GM21723 (cell line): ENCODE measurements around the gene BCAR1.
"Not testable (repeated sequence)": the region's sequence is repeated elsewhere in the genome, so short reads cannot be mapped to it uniquely, and the experiment has no call there.

Source experiments
- ATAC-seq: cut with Tn5 transposase; IDR thresholded peaks from one replicate; pipeline ENCODE4 v1.9.1; 2021; ENCODE audit warnings: mild to moderate bottlenecking, moderate library complexity; ENCODE audit not compliant: unreplicated experiment

BCAR1 gene

GRCh38 chr16:75205961-75206748, 45.3 kb downstream of the BCAR1 start:
- ATAC-seq: not testable (repeated sequence)

- not testable (repeated sequence) for ATAC-seq
Measured at GRCh38 chr16:75205438-75205837, 46.0 kb downstream of the BCAR1 start.

GRCh38 chr16:75204905-75205304, 46.5 kb downstream of the BCAR1 start:
- not testable (repeated sequence) for ATAC-seq

- ATAC-seq: no peak
Measured at GRCh38 chr16:75204410-75204758, 47.0 kb downstream of the BCAR1 start.

GRCh38 chr16:75203667-75204409, 47.6 kb downstream of the BCAR1 start:
- ATAC-seq: no peak

GRCh38 chr16:75203096-75203495, 48.3 kb downstream of the BCAR1 start:
- no peak for ATAC-seq

GRCh38 chr16:75202069-75202590, 49.3 kb downstream of the BCAR1 start:
- ATAC-seq: no peak

- no peak for ATAC-seq
Measured at GRCh38 chr16:75198135-75198600, 53.3 kb downstream of the BCAR1 start.

GRCh38 chr16:75197522-75198134, 53.8 kb downstream of the BCAR1 start:
- no peak for ATAC-seq

GRCh38 chr16:75196836-75197235, 54.6 kb downstream of the BCAR1 start:
- ATAC-seq: no peak

- no peak for ATAC-seq
Measured at GRCh38 chr16:75195811-75196790, 55.3 kb downstream of the BCAR1 start.

- no peak for ATAC-seq
Measured at GRCh38 chr16:75193730-75194444, 57.5 kb downstream of the BCAR1 start.

- ATAC-seq: no peak
Measured at GRCh38 chr16:75193265-75193650, 58.2 kb downstream of the BCAR1 start.

- no peak for ATAC-seq
Measured at GRCh38 chr16:75192606-75193264, 58.7 kb downstream of the BCAR1 start.

GRCh38 chr16:75189638-75190245, 61.7 kb downstream of the BCAR1 start:
- ATAC-seq: no peak

- no peak for ATAC-seq
Measured at GRCh38 chr16:75188832-75189477, 62.5 kb downstream of the BCAR1 start.

- ATAC-seq: no peak
Measured at GRCh38 chr16:75181630-75182029, 69.8 kb downstream of the BCAR1 start.

- ATAC-seq: no peak
Measured at GRCh38 chr16:75179208-75179607, 72.2 kb downstream of the BCAR1 start.
